Stomach (tissue), 4 donors: Measurements from ENCODE around the gene OGFRL1.

Experiments used
- CTCF ChIP-seq, 7 experiments: fragments of 450-650 bp in 4 of 7; fragments of 200-600 bp in 3 of 7; sonication (generic) in 3 of 7; IDR thresholded peaks; one replicate each; pipeline ENCODE4 v1.5.1; 2016 to 2019; ENCODE audit warnings: antibody characterized with exemption in 7 of 7, control low read depth in 2 of 7, mild to moderate bottlenecking in 1 of 7
- POLR2A ChIP-seq, 4 donors: fragments of 450-650 bp; IDR thresholded peaks; one replicate each; pipeline ENCODE4 v1.6.1; 2016; ENCODE audit warnings: antibody characterized with exemption in 4 of 4, control low read depth in 2 of 4, mild to moderate bottlenecking in 1 of 4, moderate library complexity in 1 of 4
- POLR2AphosphoS5 ChIP-seq, 3 donors: sonication (generic); formaldehyde crosslinking; IDR thresholded peaks; one replicate each; pipeline ENCODE4 v1.6.1; 2016; ENCODE audit warnings: antibody characterized with exemption in 3 of 3

- TF ChIP-seq CTCF (IDR thresholded peaks at IDR 0.05), result no peak
- no peak for TF ChIP-seq POLR2A (IDR thresholded peaks at IDR 0.05)
- TF ChIP-seq POLR2AphosphoS5 (IDR thresholded peaks at IDR 0.05), result no peak
Observed at GRCh38 chr6:71301546-71301945, 12.9 kb downstream of the OGFRL1 start.
